Smooth muscle cell of the brain vasculature (primary cell): ENCODE measurements around the gene ZSCAN2.
"Not testable (repeated sequence)": the region's sequence is repeated elsewhere in the genome, so short reads cannot be mapped to it uniquely, and the experiment has no call there.

Experiments used
- DNase-seq: peaks from one replicate; pipeline ENCODE4 v3.0.0-alpha.2; 2012; ENCODE audit warnings: low read depth, low spot score

Gene ZSCAN2

DNA sequence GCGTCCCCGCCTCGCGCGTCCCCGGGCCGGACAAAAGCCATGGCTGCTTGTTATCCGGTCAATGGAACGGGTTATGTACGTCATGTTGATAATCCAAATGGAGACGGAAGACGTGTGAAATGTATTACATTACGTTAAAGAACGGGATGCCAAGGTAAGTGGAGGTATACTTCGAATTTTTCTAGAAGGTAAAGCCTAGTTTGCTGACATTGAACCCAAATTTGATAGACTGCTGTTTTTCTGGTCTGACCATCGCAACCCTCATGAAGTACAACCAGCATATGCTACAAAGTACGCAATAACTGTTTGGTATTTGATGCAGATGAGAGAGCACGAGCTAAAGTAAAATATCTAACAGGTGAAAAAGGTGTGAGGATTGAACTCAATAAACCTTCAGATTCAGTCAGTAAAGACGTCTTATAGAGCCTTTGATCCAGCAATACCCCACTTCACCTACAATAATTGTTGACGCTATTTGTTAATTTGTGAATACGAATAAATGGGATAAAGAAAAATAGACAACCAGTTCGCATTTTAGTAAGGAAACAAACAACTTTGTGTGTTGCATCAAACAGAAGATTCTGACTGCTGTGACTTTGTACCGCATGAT lies 33.5 kb downstream of the ZSCAN2 start:
- DNase-seq, result no peak

DNA sequence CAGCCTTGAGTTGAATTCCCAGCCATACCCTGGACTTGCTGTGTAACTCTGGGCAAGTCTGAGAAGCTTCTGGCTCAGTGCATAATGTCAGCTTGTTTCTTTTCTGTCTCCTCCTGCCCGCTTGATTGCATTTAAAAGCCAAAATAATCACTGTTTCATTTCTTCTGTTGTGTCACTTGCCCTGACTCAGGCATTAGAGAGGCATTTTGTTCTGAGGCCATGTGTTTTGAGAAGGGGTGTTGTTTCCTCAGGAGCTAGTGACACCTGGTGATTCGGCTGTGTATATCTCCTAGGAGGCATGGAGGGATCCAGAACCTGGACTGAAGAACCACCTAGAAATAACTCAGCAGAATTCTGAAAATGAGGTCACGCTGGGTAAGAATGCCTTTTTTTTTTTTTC lies 37.3 kb downstream of the ZSCAN2 start:
- no peak for DNase-seq

- not testable (repeated sequence) for DNase-seq
Observed at GRCh38 chr15:84641871-84642270, 41.1 kb downstream of the ZSCAN2 start.

DNA sequence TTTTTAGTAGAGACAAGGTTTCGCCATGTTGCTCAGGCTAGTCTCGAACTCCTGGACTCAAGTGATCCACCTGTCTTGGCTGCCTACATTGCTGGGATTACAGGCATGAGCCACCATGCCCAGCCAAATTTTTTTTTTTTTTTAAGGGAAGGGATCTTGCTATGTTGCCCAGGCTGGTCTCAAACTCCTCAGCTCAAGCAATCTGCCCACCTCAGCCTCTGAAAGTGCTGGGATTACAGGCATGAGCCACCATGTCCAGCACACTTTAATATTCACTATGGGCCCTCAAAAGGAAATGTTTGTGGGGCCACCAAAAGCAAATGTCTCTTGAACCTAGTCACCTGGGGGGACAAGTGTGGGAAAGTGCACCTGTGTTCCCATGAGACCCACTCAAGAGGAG lies 41.8 kb downstream of the ZSCAN2 start:
- not testable (repeated sequence) for DNase-seq

GRCh38 chr15:84643838-84644237 lies 43.0 kb downstream of the ZSCAN2 start:
- DNase-seq, result no peak

- DNase-seq, result no peak
Observed at GRCh38 chr15:84645496-84645895, 44.7 kb downstream of the ZSCAN2 start.

DNA sequence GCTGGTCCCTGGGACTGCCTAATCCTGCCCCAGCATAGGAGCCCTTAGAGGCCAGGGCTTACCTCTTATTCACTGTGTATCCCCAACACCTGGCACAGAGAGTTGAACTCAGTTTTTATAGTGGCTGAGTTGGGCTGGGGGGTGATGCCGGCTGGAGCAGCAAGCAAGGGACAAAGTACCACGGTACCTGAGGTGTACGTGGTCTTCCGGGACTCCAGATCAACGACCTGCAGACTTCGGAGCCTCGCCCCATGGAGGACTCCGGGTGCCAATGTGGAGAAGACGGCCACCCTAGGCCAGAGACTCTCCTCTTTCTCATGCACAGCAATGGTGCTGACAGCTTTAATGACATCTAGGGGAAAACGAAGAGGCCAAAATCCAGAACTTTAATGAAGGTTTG lies 45.2 kb downstream of the ZSCAN2 start:
- DNase-seq, result no peak

GRCh38 chr15:84647726-84648125 lies 46.9 kb downstream of the ZSCAN2 start:
- no peak for DNase-seq

- no peak for DNase-seq
Observed at GRCh38 chr15:84648539-84648938, 47.7 kb downstream of the ZSCAN2 start.

DNA sequence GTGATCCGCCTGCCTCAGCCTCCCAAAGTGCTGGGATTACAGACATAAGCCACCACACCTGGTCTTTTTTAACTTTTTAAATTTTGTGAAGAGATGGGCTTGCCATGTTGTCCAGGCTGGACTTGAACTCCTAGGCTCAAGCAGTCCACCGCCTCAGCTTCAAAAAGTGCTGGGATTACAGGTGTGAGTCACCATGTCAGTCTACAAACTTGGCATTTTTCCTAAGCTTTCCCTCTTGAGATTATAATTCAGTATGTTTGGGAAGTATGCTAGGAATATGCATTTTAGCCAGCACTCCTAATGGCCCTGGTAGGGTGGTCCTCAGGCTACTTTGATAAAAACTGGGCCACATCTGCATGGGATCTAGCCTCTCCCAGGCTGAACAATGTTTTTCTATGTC lies 48.9 kb downstream of the ZSCAN2 start:
- DNase-seq, result no peak

DNA sequence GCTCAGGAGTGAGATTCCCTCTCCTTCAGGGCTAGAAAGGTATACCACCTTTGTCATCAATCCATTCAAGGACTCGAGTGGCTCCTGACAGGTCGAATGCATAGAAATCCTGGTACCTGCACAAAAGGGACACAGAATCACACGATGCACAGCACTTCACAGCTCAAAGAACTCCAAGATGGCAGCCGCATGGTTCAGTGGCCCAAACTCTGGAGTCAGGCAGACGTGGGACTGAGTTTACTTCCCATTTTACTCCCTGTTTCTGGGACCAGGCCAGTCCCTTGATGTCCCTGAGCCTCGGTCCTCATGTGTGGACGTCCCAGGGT lies 52.7 kb downstream of the ZSCAN2 start:
- DNase-seq, result no peak

GRCh38 chr15:84653910-84654688 lies 53.3 kb downstream of the ZSCAN2 start, which contains the start of gene WDR73:
Gene WDR73, minus strand, starts transcription at chr15:84654283. Its CDS starts 9 bp downstream, at chr15:84654274.
- peak; percentile 83 for DNase-seq

DNA sequence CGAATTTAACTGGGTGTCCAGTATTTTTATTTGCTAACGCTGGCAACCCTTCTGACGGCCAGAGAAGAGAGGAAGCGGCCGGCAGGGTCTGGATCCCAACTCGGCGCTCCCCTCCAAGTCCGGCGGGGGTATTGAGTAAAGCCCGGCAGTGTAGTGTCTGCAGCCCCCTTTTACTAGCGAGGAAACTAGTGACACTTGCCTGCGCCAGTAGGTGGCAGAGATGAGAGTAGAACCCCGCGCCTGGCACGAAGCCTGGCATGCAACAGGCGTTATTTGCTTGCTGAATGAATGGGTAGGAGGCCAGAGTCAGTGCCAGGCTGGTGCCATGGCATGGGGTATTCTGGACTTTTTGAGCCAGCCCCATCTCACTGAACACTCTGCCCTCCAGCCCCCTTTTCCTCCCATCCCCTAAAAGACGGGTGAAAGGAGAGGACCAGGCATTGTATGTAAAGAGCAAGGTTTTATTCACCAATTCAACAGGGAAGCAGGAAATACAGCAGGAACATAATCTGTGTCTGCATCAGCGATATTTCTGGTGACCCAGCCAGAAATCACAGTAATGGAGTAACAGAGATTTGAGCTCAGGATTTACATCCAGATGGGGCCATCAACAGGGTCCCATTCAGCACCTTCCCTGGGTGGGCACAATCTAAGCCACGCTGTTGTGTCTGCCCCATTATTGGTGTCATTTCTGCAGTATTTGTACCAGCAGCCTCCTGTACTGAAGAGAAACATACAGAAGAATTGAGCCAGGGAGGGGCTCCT lies 54.1 kb downstream of the ZSCAN2 start:
- no peak for DNase-seq

DNA sequence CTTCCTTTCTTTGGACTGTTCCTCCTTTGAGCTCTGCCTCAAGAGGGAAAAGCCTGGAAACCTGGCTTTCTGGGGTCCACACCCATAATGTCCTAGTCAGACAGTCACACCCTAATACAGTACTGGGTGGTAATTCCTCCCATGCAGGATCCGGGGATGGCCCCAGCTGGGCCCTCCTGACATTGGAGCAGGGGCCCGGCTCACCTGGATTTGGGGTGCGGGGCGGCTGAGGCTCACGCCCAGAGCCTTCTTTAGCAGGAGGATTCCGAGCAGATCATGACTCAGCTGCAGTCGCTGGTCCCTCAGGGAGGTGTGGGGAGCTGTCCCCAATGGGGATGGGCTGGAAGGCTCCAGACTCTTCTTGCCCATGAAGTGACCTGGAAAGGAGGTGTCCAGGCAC lies 56.2 kb downstream of the ZSCAN2 start:
- DNase-seq, result no peak

GRCh38 chr15:84657748-84658079 lies 56.9 kb downstream of the ZSCAN2 start:
- DNase-seq, result no peak

DNA sequence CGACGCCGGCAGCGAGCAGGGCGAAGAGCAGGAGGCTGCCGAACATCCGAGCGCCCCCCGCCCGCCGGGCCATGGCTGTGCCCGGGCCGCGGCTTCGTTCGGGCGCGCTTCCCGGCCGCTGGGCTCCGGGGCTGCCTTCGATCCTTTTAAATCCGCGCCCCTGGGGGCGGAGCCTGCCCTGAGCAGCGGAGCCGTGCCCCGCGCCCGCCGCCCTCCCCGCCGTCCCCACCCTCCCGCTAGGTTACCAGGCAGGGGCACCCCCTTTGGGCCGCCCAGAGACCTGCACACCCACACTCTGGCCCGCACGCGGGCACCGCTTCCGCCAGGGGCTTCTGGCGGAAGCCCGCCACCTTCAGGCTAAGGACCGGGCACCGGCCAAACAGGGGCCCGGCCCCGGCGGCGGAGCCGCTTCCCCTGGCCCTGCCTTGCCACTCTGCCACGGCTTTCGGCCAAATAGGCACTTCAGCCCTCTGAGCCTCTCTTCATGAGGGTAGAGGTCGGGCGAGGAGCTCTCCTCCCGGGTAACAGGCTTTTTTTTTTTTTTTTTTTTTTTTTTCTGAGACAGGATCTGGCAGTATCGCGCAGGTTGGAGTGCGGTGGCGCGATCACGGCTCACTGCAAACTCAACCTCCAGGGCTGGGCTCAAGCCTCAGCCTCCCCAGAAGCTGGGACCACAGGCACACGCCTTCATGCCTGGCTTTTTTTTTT lies 57.4 kb downstream of the ZSCAN2 start, which contains the start of gene NMB:
NMB (minus strand) TSS at position 120 of the 708 bp plus-strand sequence; CDS start at position 73, 47 bp downstream.
- peak; percentile 24 for DNase-seq

GRCh38 chr15:84658788-84659411 lies 58.1 kb downstream of the ZSCAN2 start:
- no peak for DNase-seq

GRCh38 chr15:84659904-84660781 lies 59.3 kb downstream of the ZSCAN2 start:
- no peak for DNase-seq

GRCh38 chr15:84661001-84661400 lies 60.2 kb downstream of the ZSCAN2 start:
- no peak for DNase-seq

GRCh38 chr15:84666373-84666772 lies 65.6 kb downstream of the ZSCAN2 start:
- no peak for DNase-seq
